CD4-positive, alpha-beta memory T cell (primary cell): ENCODE results near the gene RABGGTA. TPM values are rescaled to one million over a fixed set of nuclear protein-coding genes. Genes with fewer than 3 reads are reported as not detected.
A peak's percentile ranks its signal among the peaks of the same experiment; 100 is the strongest.

Experiments
- CTCF ChIA-PET: fragments of 350-600 bp; sonication (Branson Sonifier 250); formaldehyde crosslinking; loops from one replicate; lab custom pipeline; 2021; ENCODE audit warnings: inconsistent platforms; ENCODE audit not compliant: partially characterized antibody; lab: Charles Lee
- POLR2A ChIA-PET: fragments of 350-600 bp; sonication (Branson Sonifier 250); formaldehyde crosslinking; loops from one replicate; lab custom pipeline; 2021; ENCODE audit not compliant: partially characterized antibody; lab: Charles Lee
- DNase-seq, 5 donors: peaks; one replicate each; pipeline versions ENCODE4 v3.0.0 to v3.0.0-alpha.2; 2020 to 2022; ENCODE audit warnings: mixed read lengths in 1 of 5
- H3K27ac ChIP-seq: one replicate; pipeline ENCODE4 v1.7.0; 2013; ENCODE audit warnings: low read depth, low read length
- H3K27me3 ChIP-seq: 2 replicates; pipeline ENCODE4 v1.7.0; 2013; ENCODE audit warnings: mild to moderate bottlenecking, low read length, moderate library complexity; ENCODE audit not compliant: insufficient read depth
- H3K36me3 ChIP-seq: 2 replicates; pipeline ENCODE4 v1.7.0; 2013; ENCODE audit warnings: mild to moderate bottlenecking, low read length, moderate library complexity; ENCODE audit not compliant: insufficient read depth
- H3K4me1 ChIP-seq: 2 replicates; pipeline ENCODE4 v1.7.0; 2013; ENCODE audit warnings: mild to moderate bottlenecking, low read length, moderate library complexity; ENCODE audit not compliant: insufficient read depth
- H3K4me3 ChIP-seq, 2 donors: one replicate each; pipeline ENCODE4 v1.7.0; 2013; ENCODE audit warnings: low read length in 2 of 2, mild to moderate bottlenecking in 1 of 2
- H3K9me3 ChIP-seq, 2 donors: one replicate each; pipeline ENCODE4 v1.7.0; 2013; ENCODE audit warnings: low read length in 2 of 2, control low read depth in 1 of 2; ENCODE audit not compliant: control insufficient read depth in 1 of 2
- H3K27ac Mint-ChIP-seq, 7 donors: one replicate each; pipeline ENCODE4 v1.8.0; 2020 to 2021; ENCODE audit warnings: mixed read lengths in 7 of 7, mild to moderate bottlenecking in 6 of 7, inconsistent platforms in 3 of 7, moderate library complexity in 3 of 7
- H3K27me3 Mint-ChIP-seq, 2 donors: one replicate each; pipeline ENCODE4 v1.8.0; 2020 to 2021; ENCODE audit warnings: mixed read lengths in 2 of 2
- H3K36me3 Mint-ChIP-seq, 2 donors: one replicate each; pipeline ENCODE4 v1.8.0; 2020 to 2021; ENCODE audit warnings: mixed read lengths in 2 of 2, inconsistent platforms in 1 of 2, mild to moderate bottlenecking in 1 of 2
- H3K4me1 Mint-ChIP-seq, 4 donors: one replicate each; pipeline ENCODE4 v1.8.0; 2020 to 2021; ENCODE audit warnings: mixed read lengths in 4 of 4, mild to moderate bottlenecking in 1 of 4
- H3K4me3 Mint-ChIP-seq, 8 donors: one replicate each; pipeline ENCODE4 v1.8.0; 2020 to 2021; ENCODE audit warnings: mixed read lengths in 8 of 8, mild to moderate bottlenecking in 7 of 8, moderate library complexity in 6 of 8, inconsistent platforms in 3 of 8
- H3K9me3 Mint-ChIP-seq, 8 donors: one replicate each; pipeline ENCODE4 v1.8.0; 2020 to 2021; ENCODE audit warnings: mixed read lengths in 8 of 8, mild to moderate bottlenecking in 5 of 8, inconsistent platforms in 3 of 8, moderate library complexity in 1 of 8
- intact Hi-C: fragments of 100-400 bp; cut with micrococcal nuclease; formaldehyde crosslinking; loops from one replicate; pipeline ENCODE4 v1.15.1; 2023
- polyA plus RNA-seq, 2 donors: library from polyadenylated mRNA; unstranded; fragments of 300-500 nt; fragmentation: Illumina TruSeq; gene quantifications; one replicate each; pipeline ENCODE4 v1.2.3, GENCODE V29; 2021
- total RNA-seq, 2 experiments: library from RNA; stranded (reverse); gene quantifications; one replicate each; pipeline ENCODE4 v1.2.3, GENCODE V29; 2021

Gene RABGGTA
- total and polyA plus RNA-seq, 4 experiments from 2014 or later, result 22.9 to 62.5 (median 44.0) TPM

DNA sequence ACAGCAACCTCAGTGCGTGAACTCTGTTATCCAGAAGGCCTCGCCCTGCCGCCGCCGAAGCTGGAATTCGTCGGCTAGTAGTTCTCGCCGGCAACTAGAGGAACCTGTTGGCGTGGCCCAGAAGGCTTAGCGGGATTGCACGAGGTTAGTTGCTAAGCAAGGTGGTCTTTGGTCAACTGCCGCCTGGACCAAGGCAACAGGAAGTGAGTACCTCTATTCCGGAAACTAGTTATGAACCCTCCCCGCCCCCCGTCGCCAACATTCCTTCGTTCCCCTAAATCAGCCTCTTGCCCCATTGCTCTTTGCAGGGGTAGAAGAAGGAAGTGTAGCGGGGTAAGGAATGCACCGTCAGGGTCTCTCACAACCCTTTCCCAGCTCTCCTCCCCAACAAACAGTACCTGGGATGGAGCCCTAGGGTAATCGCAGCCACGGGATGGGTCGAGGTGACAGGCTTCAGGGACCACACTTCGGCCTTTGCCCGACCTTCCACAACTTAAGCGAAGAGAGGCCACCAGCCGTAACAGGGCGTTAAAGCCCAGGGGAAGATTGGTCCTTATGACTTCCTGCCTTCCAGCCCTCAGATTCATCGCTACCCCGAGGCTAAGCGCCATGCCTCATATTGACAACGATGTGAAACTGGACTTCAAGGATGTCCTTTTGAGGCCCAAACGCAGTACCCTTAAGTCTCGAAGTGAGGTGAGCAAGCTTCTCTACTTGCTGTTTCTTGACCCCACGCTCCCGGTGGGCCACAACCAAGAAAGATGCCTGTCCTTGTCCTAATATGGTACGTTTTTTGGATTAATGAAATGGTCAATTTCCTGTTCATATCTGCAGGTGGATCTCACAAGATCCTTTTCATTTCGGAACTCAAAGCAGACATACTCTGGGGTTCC lies 38.5 kb downstream of the RABGGTA start, which contains the start of gene GMPR2:
Gene GMPR2, plus strand, starts transcription at position 285 of the 893 bp plus-strand sequence. Its CDS starts 325 bp downstream, at position 610.
- Mint-ChIP-seq H3K4me3 (peak within 1 kb of the TSS; percentile 97 to 99 (median 98)), H3K27ac (peak within 1 kb of the TSS; percentile 95 to 99 (median 97)), H3K9me3 (no peaks in the 10 kb centered on the region), H3K36me3 (peaks cover 25 to 58% of the 10 kb centered on the region in 2 donors), H3K27me3 (no peaks in the 10 kb centered on the region), H3K4me1 (peaks cover 40 to 71% (median 53%) of the 10 kb centered on the region in 4 donors)
- no peaks in the 10 kb centered on the region for H3K9me3 ChIP-seq
- ChIA-PET POLR2A (interaction anchor here (0.6 to 7.6 kb wide), 14 partner anchors 9 to 1466 kb away, joined by 3 to 88 read pairs (median 6); partner anchors contain the start of genes CHMP4A, DHRS1, IPO4 and LTB4R2), CTCF (interaction anchor here (2.3 kb wide), 1 partner anchor 9 kb away, joined by 17 read pairs; the partner anchor contains the start of gene TINF2)
- no peak for DNase-seq
- peak within 1 kb of the TSS; percentile 88 for H3K27ac ChIP-seq
- H3K27me3 ChIP-seq, result no peaks in the 10 kb centered on the region
- H3K4me3 ChIP-seq, result peak within 1 kb of the TSS; percentile 100
- peaks cover 41% of the 10 kb centered on the region for H3K4me1 ChIP-seq
- peaks cover 35% of the 10 kb centered on the region for H3K36me3 ChIP-seq
- intact Hi-C loops, result loop anchor here (1.0 to 2.0 kb wide), 8 partner anchors 9 to 209 kb away; partner anchors contain the start of genes DCAF11, EMC9, IPO4 and MDP1

DNA sequence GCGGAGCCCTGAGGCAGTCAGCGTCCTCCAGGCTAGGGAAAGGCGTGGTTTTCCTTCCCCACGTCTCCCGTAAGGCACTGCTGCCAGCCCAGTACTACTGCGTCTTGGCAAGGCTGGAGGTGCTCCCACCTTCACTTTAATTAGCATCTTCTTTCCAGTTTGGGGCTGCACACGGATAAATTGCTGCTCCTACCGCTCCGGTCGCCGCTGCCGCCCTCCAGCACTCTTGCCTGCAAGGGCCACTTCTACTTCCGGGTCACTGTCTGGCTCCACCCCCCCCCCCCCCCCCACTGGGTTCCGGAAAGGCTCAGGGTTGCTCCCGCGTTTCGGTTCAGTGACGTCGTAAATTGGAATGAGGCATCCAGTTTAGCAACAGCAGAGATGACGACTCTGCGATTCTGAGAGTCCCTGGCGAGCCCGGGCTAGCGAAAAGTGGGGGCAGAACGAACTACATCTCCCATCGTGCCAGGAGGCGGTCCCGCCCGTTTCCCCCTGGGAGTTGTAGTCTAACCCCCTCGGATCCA lies 39.2 kb downstream of the RABGGTA start, which contains the start of gene NEDD8:
Gene NEDD8, minus strand, starts transcription at position 247 of the 524 bp plus-strand sequence. Its CDS starts 100 bp downstream, at position 147.
- Histone ChIP-seq H3K4me3 (peak within 1 kb of the TSS; percentile 100), H3K9me3 (no peaks in the 10 kb centered on the region), H3K4me1 (peaks cover 41% of the 10 kb centered on the region), H3K27ac (peak within 1 kb of the TSS; percentile 88), H3K27me3 (no peaks in the 10 kb centered on the region), H3K36me3 (peaks cover 32% of the 10 kb centered on the region)
- Mint-ChIP-seq H3K4me3 (peak within 1 kb of the TSS; percentile 97 to 99 (median 98)), H3K36me3 (peaks cover 25 to 55% of the 10 kb centered on the region in 2 donors), H3K9me3 (no peaks in the 10 kb centered on the region), H3K27ac (peak within 1 kb of the TSS; percentile 95 to 99 (median 97)), H3K4me1 (peaks cover 41 to 68% (median 54%) of the 10 kb centered on the region in 4 donors), H3K27me3 (no peaks in the 10 kb centered on the region)
- POLR2A ChIA-PET, result interaction anchor here (0.6 to 7.6 kb wide), 10 partner anchors 8 to 199 kb away, joined by 3 to 88 read pairs (median 8); partner anchors contain the start of genes CHMP4A, DHRS1, IPO4 and LTB4R2
- peak; percentile 89 to 96 (median 89) for DNase-seq
- intact Hi-C loops, result loop anchor here (1.0 to 2.0 kb wide), 8 partner anchors 10 to 210 kb away; partner anchors contain the start of genes DCAF11, EMC9, IPO4 and MDP1
- CTCF ChIA-PET, result interaction anchor here (2.3 kb wide), 1 partner anchor 10 kb away, joined by 17 read pairs; the partner anchor contains the start of gene TINF2

DNA sequence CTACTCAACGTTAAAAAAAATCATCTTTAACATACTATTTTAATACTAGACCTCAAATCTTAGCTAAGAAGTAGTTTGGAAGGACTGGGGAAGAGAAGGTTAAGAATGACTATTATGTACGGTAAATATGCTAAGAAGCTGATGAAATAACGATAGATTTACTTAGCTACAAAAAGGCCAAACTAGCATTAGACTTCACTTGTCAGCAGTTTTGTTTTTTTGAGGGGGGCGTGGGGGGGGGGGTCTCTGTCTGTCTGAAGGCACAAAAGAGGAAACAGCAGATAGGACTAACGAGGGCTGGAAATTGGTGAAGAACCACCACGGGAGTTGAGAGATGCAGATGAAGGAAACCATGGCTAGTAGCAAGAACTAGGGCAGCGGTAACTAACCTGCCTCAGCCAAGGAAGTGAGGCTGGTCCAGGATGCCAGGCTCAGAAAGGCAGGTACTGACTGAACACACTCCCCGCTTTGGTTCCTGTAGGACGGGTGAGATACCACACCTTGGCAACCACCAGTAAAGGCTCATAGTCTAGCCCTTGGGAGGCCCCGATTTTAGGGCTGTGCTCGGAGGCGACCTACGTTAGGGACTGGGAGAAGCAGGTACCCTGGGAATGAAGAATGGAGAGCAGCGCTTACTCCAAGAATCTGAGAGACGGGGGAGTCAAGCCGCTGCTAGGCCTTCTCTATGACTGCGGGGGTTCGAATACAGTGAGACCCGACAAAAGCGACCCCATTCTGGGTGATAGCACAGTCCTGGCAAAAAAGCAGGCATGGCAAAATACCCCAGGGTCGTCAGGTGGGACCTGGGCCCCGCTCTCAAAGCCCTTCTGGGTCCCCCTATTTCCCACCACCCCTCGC lies 39.9 kb downstream of the RABGGTA start:
- intact Hi-C loops, result loop anchor here (1.0 to 2.0 kb wide), 8 partner anchors 11 to 211 kb away; partner anchors contain the start of genes DCAF11, EMC9, IPO4 and MDP1
- H3K27ac Mint-ChIP-seq, result peak overlapping the region; percentile 95 to 99 (median 97)
- no peaks in the 10 kb centered on the region for H3K9me3 ChIP-seq
- peaks cover 45 to 71% (median 56%) of the 10 kb centered on the region in 4 donors for H3K4me1 Mint-ChIP-seq
- peaks cover 20 to 50% of the 10 kb centered on the region in 2 donors for H3K36me3 Mint-ChIP-seq
- peak in 4 of 5 donors; percentile 22 to 60 (median 34) for DNase-seq
- no peaks in the 10 kb centered on the region for H3K9me3 Mint-ChIP-seq
- peaks cover 48% of the 10 kb centered on the region for H3K4me1 ChIP-seq
- H3K36me3 ChIP-seq, result peaks cover 29% of the 10 kb centered on the region
- no peaks in the 10 kb centered on the region for H3K27me3 ChIP-seq
- peak overlapping the region; percentile 88 for H3K27ac ChIP-seq
- H3K4me3 ChIP-seq, result peak overlapping the region; percentile 100
- CTCF ChIA-PET, result interaction anchor here (0.9 to 1.4 kb wide), 7 partner anchors 11 to 200 kb away, joined by 3 to 6 read pairs (median 4); partner anchors contain the start of genes CIDEB, IPO4 and MDP1
- H3K4me3 Mint-ChIP-seq, result peak overlapping the region; percentile 97 to 99 (median 98)
- no peaks in the 10 kb centered on the region for H3K27me3 Mint-ChIP-seq
- POLR2A ChIA-PET, result interaction anchor here (0.7 to 3.1 kb wide), 8 partner anchors 10 to 69 kb away, joined by 3 to 70 read pairs (median 6); partner anchors contain the start of genes IPO4, MDP1 and TINF2

DNA sequence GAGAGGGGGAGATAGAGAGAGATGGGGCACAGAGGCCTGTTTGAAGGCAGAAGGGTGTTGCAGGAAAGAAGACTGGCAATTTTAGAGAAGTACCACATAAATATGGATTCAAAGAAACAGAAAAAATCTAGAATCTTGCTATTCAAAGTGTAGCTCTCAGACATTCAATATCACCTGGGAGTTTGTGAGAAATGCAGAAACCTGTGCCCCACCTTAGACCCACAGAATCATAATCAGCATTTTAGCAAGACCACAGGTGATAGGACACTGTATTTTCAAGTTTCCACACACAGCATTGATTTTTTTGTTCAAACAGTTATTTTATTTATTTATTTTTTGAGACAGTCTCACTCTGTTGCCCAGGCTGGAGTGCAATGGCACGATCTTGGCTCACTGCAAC lies 42.5 kb downstream of the RABGGTA start:
- no peak overlapping the region for H3K4me3 ChIP-seq
- peaks cover 8% of the 10 kb centered on the region for H3K36me3 ChIP-seq
- H3K27ac Mint-ChIP-seq, result peak overlapping the region in 3 of 7 donors; percentile 19 to 60 (median 57)
- no peak overlapping the region for H3K27ac ChIP-seq
- H3K4me3 Mint-ChIP-seq, result no peak overlapping the region
- CTCF ChIA-PET, result interaction anchor here (0.9 to 2.7 kb wide), 7 partner anchors 9 to 104 kb away, joined by 3 to 16 read pairs (median 9); partner anchors contain the start of genes CIDEB, MDP1 and TINF2
- H3K36me3 Mint-ChIP-seq, result peaks cover 5 to 31% of the 10 kb centered on the region in 2 donors
- intact Hi-C loops, result no loop called here
- POLR2A ChIA-PET, result interaction anchor here (0.6 to 2.4 kb wide), 2 partner anchors 10 to 15 kb away, joined by 3 to 6 read pairs; partner anchors contain the start of gene CHMP4A
- no peak for DNase-seq
- peaks cover 29 to 65% (median 38%) of the 10 kb centered on the region in 4 donors for H3K4me1 Mint-ChIP-seq
- no peaks in the 10 kb centered on the region for H3K27me3 Mint-ChIP-seq
- peaks cover 36% of the 10 kb centered on the region for H3K4me1 ChIP-seq
- H3K9me3 ChIP-seq, result no peaks in the 10 kb centered on the region
- H3K9me3 Mint-ChIP-seq, result no peaks in the 10 kb centered on the region
- no peaks in the 10 kb centered on the region for H3K27me3 ChIP-seq

GRCh38 chr14:24226473-24226872 lies 44.9 kb downstream of the RABGGTA start:
- Mint-ChIP-seq H3K9me3 (no peaks in the 10 kb centered on the region), H3K4me3 (peak overlapping the region in 1 of 8 donors; percentile 1), H3K36me3 (peaks cover 5 to 17% of the 10 kb centered on the region in 2 donors), H3K4me1 (peaks cover 16 to 44% (median 21%) of the 10 kb centered on the region in 4 donors), H3K27me3 (no peaks in the 10 kb centered on the region), H3K27ac (peak overlapping the region in 2 of 7 donors; percentile 6 to 20)
- no peak overlapping the region for H3K27ac ChIP-seq
- H3K9me3 ChIP-seq, result no peaks in the 10 kb centered on the region
- H3K27me3 ChIP-seq, result no peaks in the 10 kb centered on the region
- H3K4me1 ChIP-seq, result peaks cover 19% of the 10 kb centered on the region
- ChIA-PET POLR2A (interaction anchor here (1.5 kb wide), 1 partner anchor 11 kb away, joined by 6 read pairs; the partner anchor contains the start of gene MDP1), CTCF (interaction anchor here (1.4 to 2.7 kb wide), 4 partner anchors 16 to 107 kb away, joined by 3 to 16 read pairs (median 9); partner anchors contain the start of genes CIDEB, IRF9 and TINF2)
- DNase-seq, result no peak
- H3K36me3 ChIP-seq, result peaks cover 8% of the 10 kb centered on the region
- H3K4me3 ChIP-seq, result no peak overlapping the region
- intact Hi-C loops, result no loop called here
